ENCODE results near the gene WDR5.

WDR5 gene

GRCh38 chr9:134132208-134132870 lies 3.5 kb upstream of the WDR5 start:
- no peak for DNase-seq

DNA sequence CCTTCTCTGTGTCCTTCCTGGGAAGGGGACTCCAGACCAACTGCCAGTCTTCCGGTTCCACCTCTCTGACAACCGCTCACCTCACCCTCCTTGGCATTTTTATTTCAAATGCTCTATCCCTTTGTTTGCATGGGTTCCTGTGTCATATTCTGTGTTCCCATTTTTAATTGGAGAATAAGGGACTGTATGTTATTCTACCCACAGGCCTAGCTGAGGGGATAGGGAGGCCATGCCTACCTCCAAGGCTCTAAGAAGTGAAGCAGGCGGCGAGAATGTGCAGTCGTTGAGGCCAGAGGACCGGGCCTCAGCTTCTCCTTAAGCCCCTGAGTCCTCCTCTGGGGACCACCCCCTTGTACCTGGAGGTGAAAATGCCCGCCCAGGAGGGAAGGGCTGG lies 936 bp upstream of the WDR5 start:
- DNase-seq = no peak

- DNase-seq = no peak
Measured at GRCh38 chr9:134136118-134136995, 475 bp downstream of the WDR5 start.

DNA sequence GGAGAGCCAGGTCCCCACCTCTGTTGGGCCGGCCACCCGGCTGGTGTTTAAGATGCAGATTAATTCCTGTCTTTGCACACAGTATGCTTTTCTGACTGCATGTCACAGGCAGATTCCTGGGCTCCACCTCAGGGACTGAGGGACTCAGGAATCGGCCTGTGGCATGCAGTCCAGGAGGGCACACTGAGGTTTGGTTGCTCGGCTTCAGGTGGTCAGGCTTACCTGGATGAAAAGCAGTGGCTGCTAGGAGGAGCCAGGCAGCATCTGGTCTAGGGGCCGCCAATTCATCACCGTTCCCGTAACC lies 1.1 kb downstream of the WDR5 start:
- DNase-seq = no peak

DNA sequence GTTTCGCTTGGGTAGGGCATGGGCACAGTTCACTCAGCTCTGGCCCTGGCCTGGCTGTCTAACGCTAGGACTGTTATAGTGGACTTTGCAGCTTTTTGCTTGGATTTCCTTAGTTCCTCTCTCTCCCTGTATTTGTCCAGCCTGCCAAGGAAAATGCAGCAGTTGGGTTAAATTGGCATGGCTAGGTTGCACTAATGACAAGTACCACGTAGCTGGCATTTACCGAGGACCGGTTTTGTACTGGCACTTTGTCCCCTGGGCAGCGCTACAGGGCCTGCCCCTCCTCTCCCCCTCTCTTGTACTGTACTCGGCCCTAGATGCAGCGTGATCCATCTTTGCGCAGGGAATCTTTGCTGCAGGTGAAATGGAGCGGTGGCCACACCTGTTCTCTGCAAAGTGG lies 2.4 kb downstream of the WDR5 start:
- no peak for DNase-seq

DNA sequence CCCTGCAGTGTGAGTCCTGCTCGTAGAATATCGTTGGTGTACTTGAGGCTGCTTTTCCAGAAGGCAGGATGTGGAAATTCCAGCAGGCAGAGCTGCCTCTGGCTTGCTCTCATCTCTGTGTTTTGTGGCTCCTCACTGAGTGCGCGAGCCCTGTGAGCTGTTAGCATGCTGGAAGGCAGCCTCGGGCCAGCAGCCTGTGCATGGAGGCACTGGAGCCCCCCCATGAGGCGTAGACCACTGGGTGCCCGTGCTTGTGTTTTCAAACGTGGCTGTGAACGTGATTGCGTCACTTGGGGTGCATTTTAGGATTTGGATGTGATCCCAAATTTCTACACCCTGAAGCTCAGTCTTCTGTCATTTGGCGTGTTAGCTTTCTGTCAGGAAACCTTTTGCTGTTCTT lies 3.2 kb downstream of the WDR5 start:
- no peak for DNase-seq

GRCh38 chr9:134141906-134142305 lies 6.0 kb downstream of the WDR5 start:
- DNase-seq = no peak

DNA sequence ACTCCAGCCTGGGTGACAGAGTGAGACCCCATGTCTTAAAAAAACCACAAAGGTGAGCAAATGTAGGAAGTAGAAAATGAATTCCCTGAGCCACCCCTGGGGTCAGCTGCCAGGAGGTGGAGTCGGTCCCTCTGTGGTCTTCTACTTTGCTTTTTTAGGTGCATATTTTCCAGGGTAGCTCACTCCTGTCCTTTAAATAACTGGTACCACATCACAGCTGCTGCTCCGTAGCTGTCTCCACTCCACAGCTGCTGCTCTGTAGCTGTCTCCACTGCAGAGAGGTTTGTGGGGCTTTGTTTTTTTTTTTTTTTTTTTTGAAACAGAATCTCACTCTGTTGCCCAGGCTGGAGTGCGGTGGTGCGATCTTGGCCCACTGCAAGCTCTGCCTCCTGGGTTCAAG lies 8.9 kb downstream of the WDR5 start:
- DNase-seq = no peak

GRCh38 chr9:134145262-134145661 lies 9.4 kb downstream of the WDR5 start:
- DNase-seq = no peak

- DNase-seq = no peak
Measured at GRCh38 chr9:134146774-134147493, 11.1 kb downstream of the WDR5 start.

- DNase-seq = no peak
Measured at GRCh38 chr9:134149380-134149779, 13.5 kb downstream of the WDR5 start.

DNA sequence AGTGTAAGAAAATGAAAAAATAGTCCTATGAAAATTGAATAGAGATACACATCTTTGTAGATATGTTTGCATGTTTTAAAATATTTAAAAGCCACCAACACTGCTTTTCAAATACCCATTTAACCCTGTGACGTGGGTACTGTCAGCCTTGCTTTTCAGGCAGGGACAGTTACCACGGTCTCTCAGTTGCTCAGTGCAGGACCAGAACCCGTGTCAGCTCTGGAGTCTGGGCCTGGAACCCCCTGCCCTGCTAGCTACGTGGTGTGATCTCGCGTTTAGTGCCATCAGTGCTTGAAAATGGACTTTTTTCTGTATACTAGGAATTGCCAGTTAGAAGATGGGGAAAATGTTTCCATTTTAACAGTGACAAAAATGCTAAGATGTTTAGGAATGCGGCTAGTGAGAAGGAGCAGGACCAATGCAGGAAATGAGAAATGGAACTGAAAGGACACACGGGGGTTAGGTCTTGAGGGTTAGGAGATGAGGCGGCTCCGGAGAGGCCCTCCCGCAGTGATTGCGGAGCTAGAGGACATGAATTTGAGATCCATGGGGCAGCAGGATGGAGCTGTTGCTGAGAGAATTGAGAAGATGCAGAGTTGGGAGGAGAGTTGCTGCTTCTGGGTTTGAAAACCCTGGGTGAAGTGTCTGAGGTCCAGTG lies 14.8 kb downstream of the WDR5 start:
- DNase-seq = no peak

GRCh38 chr9:134152022-134152448 lies 16.2 kb downstream of the WDR5 start:
- no peak for DNase-seq

- DNase-seq = no peak
Measured at GRCh38 chr9:134152488-134152887, 16.6 kb downstream of the WDR5 start.

GRCh38 chr9:134153450-134153849 lies 17.6 kb downstream of the WDR5 start:
- no peak for DNase-seq

DNA sequence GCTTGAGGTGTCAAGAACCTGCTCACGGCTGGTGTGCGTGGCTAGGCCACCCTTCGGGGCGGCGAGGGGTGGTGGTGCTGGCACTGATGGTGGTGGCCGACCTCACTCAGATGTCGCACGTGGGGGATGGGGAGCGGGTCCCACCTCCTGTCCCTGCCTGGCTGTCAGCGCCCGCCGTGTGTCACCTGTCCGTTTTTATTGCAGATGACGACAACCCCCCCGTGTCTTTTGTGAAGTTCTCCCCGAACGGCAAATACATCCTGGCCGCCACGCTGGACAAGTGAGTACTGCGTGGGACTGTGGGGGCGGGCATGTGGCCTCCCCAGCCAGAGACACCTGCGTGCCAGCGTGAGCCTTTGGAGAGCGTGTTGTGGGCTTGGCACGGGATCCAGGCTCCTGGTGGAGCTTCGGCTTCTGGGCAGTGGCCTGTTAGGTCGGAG lies 18.4 kb downstream of the WDR5 start:
- DNase-seq = no peak

- DNase-seq = no peak
Measured at GRCh38 chr9:134155812-134156377, 20.0 kb downstream of the WDR5 start.

DNA sequence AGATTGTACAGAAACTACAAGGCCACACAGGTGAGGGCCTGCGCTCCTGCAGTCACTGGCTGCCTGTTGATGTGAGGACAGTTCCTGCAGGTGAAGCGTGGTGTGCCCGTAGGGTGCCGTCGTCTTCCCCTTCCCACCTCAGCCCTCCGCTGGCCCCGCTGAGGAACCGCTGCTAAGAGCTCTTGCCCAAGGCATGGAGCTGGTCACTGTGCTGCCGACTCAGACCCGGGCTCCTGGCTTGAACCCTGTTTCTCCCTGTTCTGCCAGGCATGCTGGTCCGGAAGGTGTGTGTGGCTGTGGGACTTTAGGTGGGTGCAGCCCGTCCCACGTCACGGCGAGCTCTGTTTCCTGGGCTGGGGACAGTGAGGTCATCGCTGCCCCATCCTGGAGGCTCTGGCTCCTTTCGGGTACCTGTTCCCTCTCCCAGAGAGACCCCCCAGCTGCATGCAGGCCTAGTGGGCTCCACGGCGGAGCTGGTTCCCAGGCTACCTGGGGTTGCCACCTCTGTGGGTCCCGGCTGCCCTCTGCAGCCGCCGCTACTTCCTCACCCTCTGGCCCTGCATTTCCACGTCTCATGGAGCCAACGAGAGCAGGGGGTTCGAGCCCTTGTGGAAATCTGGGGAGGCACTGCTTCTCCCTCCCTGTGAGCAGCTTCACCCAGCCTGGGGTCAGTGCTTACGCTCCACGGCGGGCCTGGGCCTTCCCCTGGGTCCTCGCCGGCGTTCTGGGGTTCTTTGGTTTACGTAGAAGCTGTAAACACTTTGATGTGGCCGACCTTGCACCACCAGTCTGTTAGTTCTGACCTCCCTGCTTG lies 20.9 kb downstream of the WDR5 start:
- DNase-seq = no peak

- no peak for DNase-seq
Measured at GRCh38 chr9:134157378-134157885, 21.6 kb downstream of the WDR5 start.

GRCh38 chr9:134158242-134158641 lies 22.4 kb downstream of the WDR5 start:
- DNase-seq = no peak

- DNase-seq = no peak
Measured at GRCh38 chr9:134158753-134159392, 23.0 kb downstream of the WDR5 start.

Data from CD4-positive, alpha-beta T cell treated with Interleukin-10 for 1 hour (primary cell).